NCI-H2227 (cell line): Measurements from ENCODE around the gene TEX11.
A peak's percentile ranks its signal among the peaks of the same experiment; 100 is the strongest.
"Not testable (repeated sequence)": the region's sequence is repeated elsewhere in the genome, so short reads cannot be mapped to it uniquely, and the experiment has no call there.

Experiments used
- DNase-seq: peaks from one replicate; lab custom pipeline; 2025; ENCODE audit not compliant: unreplicated experiment; lab: John Stamatoyannopoulos, UW

TEX11 gene

DNA sequence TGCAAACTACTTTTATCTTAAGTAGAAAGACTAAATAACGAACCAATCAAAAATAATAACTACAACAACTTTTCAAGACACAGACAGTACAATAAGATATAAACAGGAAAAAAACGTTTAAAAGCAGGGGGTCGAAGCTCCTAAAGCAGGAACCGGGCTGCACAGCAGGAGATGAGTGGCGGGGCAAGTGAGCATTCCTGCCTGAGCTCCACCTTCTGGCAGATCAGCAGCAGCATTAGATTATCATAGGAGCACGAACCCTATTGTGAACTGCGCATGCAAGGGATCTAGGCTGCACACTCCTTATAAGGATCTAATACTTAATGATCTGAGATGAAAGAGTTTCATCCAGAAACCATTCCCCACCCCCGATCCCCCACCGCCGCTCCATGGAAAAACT, 146.2 kb downstream of the TEX11 start:
- no peak for DNase-seq

DNA sequence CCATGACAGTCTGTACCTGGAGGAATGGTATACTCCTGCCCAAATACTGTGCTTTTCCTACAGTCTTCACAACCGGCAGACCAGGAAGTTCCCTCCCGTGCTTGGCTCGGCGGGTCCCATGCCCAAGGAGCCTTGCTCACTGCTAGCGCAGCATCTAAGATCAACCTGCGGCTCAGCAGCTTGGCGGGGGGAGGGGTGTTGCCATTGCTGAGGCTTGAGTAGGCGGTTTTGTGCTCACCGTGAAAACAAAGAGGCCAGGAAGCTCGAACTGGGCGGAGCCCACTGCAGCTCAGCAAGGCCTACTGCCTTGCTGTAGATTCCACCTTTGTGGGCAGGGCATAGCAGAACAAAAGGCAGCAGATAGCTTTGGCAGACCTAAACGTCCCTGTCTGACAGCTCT, 152.7 kb downstream of the TEX11 start:
- DNase-seq = no peak

GRCh38 chrX:70754169-70754848, 154.2 kb downstream of the TEX11 start:
- DNase-seq = no peak

GRCh38 chrX:70733774-70734173, 174.7 kb downstream of the TEX11 start:
- not testable (repeated sequence) for DNase-seq

DNA sequence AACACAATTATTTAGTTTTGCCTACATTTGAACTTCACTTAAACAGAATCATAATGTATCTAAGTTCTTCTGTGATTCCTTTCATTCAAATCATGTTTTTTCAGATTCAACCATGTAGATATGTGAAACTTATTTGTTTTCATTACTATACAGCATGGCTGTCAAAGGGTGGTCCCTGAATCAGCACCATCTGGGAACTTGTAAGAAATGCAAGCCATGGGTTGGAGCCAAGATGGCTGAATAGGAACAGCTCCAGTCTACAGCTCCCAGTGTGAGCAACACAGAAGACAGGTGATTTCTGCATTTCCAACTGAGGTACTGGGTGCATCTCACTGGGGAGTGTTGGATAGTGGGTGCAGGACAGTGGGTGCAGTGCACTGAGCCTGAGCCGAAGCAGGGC, 180.6 kb downstream of the TEX11 start:
- DNase-seq = not testable (repeated sequence)

- DNase-seq = no peak
Measured at GRCh38 chrX:70720721-70721120, 187.8 kb downstream of the TEX11 start.

DNA sequence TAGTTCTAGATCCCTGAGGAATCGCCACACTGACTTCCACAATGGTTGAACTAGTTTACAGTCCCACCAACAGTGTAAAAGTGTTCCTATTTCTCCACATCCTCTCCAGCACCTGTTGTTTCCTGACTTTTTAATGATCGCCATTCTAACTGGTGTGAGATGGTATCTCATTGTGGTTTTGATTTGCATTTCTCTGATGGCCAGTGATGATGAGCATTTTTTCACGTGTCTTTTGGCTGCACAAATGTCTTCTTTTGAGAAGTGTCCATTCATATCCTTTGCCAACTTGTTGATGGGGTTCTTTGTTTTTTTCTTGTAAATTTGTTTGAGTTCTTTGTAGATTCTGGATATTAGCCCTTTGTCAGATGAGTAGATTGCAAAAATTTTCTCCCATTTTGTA, 197.2 kb downstream of the TEX11 start:
- not testable (repeated sequence) for DNase-seq

- DNase-seq = no peak
Measured at GRCh38 chrX:70694339-70695122, 214.0 kb downstream of the TEX11 start.

GRCh38 chrX:70679455-70679854, 229.1 kb downstream of the TEX11 start:
- not testable (repeated sequence) for DNase-seq

- no peak for DNase-seq
Measured at GRCh38 chrX:70675284-70675683, 233.2 kb downstream of the TEX11 start.

- DNase-seq = no peak
Measured at GRCh38 chrX:70672326-70672725, 236.2 kb downstream of the TEX11 start.

GRCh38 chrX:70669120-70669519, 239.4 kb downstream of the TEX11 start:
- no peak for DNase-seq

DNA sequence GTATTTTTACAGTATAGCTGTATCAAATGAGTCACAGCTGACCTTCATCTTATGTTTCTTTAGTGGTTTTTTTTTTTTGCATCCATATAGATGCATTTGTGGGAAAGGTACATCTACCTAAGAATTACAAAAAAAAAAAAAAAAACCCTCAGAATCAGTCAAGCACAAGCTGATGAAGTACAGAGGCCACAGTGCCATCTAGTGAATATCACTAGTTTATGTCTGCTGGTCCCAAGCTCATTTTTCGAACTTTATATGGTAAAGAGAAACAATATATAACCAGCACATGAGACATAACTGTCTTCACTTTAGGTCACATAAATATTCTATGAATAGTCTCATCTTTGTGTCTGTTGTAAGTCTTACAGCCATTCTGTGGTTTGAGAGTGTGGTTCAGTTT, 243.8 kb downstream of the TEX11 start:
- DNase-seq = peak; percentile 43

DNA sequence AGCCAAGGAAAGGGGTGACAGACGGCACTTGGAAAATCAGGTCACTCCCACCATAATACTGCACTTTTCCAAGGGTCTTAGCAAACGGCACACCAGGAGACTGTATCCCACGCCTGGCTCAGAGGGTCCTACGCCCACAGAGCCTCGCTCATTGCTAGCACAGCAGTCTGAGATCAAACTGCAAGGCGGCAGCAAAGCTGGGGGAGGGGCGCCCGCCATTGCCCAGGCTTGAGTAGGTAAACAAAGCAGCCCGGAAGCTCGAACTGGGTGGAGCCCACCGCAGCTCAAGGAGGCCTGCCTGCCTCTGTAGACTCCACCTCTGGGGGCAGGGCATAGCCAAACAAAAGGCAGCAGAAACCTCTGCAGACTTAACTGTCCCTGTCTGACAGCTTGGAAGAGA, 247.4 kb downstream of the TEX11 start:
- not testable (repeated sequence) for DNase-seq

DNA sequence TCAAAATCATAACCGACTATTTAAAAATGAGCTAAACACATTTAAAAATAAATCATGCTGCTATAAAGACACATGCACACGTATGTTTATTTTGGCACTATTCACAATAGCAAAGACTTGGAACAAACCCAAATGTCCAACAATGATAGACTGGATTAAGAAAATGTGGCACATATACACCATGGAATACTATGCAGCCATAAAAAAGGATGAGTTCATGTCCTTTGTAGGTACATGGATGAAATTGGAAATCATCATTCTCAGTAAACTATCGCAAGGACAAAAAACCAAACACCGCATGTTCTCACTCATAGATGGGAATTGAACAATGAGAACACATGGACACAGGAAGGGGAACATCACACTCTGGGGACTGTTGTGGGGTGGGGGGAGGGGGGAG, 251.0 kb downstream of the TEX11 start:
- not testable (repeated sequence) for DNase-seq

DNA sequence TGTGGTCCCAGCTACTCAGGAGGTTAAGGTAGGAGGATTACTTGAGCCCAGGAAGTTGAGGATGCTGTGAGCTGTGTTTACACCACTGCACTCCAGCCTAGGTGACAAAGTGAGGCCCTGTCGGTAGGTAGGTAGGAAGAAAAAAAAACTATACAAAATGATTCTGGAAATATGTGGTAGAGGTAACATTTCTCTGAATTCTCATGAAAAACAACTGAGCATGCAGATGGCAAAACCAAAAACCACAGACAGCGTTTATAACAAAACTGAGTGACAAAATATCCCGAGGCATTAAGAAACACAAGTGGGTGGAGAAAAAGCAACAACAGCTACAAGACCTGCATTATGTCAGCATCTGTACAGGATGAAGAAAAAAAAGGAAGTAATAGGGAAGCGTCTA, 252.2 kb downstream of the TEX11 start:
- no peak for DNase-seq

- not testable (repeated sequence) for DNase-seq
Measured at GRCh38 chrX:70647910-70648309, 260.6 kb downstream of the TEX11 start.

GRCh38 chrX:70636218-70636617, 272.3 kb downstream of the TEX11 start:
- DNase-seq = no peak

- no peak for DNase-seq
Measured at GRCh38 chrX:70635669-70636068, 272.8 kb downstream of the TEX11 start.

- no peak for DNase-seq
Measured at GRCh38 chrX:70635227-70635626, 273.3 kb downstream of the TEX11 start.

DNA sequence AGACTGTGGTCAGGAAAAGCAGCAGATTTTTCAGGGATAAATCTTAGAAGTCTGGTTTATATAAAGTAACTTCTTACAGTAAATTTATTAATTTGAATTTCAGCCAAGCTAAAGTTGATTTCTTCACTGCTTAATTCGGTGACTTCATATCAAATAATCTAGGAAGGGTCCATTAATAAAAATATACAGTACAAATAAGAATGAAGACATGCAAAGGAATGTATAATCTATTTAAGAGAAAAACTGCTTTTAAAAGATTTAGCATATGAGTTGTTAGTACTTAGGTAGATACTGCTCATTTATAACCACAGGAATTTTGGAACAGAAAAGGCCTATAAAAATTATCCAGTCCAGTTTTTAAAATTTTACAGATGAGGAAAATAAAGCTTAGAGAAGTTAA, 286.8 kb downstream of the TEX11 start:
- no peak for DNase-seq

- no peak for DNase-seq
Measured at GRCh38 chrX:70618467-70618866, 290.0 kb downstream of the TEX11 start.

- DNase-seq = no peak
Measured at GRCh38 chrX:70613295-70613694, 295.2 kb downstream of the TEX11 start.
